Neural cell (in vitro differentiated cells): ENCODE data around the gene SH3GL2. TPM values are rescaled to one million over a fixed set of nuclear protein-coding genes. Genes with fewer than 3 reads are reported as not detected.

ENCODE experiments used
- H2AFZ ChIP-seq: fragments of 200-600, 300-800 bp; sonication (generic), shearing (Covaris generic); 2 replicates; pipeline ENCODE4 v1.6.0; 2014; ENCODE audit warnings: low read depth, mild to moderate bottlenecking, antibody characterized with exemption, low read length, moderate library complexity
- H3F3A ChIP-seq: fragments of 200-600 bp; shearing (Covaris generic); 2 replicates; pipeline ENCODE4 v1.6.1; 2016; ENCODE audit warnings: mild to moderate bottlenecking, moderate library complexity, mixed read lengths, antibody characterized with exemption, low read length; ENCODE audit not compliant: insufficient read depth, poor library complexity, severe bottlenecking
- H3K27ac ChIP-seq: fragments of 200-600, 300-800 bp; sonication (generic), shearing (Covaris generic); 2 replicates; pipeline ENCODE4 v1.5.1; 2014; ENCODE audit warnings: mild to moderate bottlenecking, low read length, moderate library complexity
- H3K27me3 ChIP-seq: fragments of 300-800, 200-600 bp; sonication (generic), shearing (Covaris generic); 2 replicates; pipeline ENCODE4 v1.6.0; 2014; ENCODE audit warnings: mild to moderate bottlenecking, low read depth, low read length, moderate library complexity; ENCODE audit not compliant: insufficient read depth
- H3K36me3 ChIP-seq: fragments of 300-800, 200-600 bp; sonication (generic), shearing (Covaris generic); 2 replicates; pipeline ENCODE4 v1.5.1; 2014; ENCODE audit warnings: mild to moderate bottlenecking, antibody characterized with exemption, low read length, moderate library complexity; ENCODE audit not compliant: insufficient read depth
- H3K4me2 ChIP-seq: fragments of 300-800, 200-600 bp; sonication (generic), shearing (Covaris generic); 2 replicates; pipeline ENCODE4 v1.6.0; 2014; ENCODE audit warnings: mild to moderate bottlenecking, low read length
- H3K4me3 ChIP-seq: fragments of 300-800, 200-600 bp; sonication (generic), shearing (Covaris generic); 2 replicates; pipeline ENCODE4 v1.5.1; 2014; ENCODE audit warnings: mild to moderate bottlenecking, low read length, moderate library complexity
- H3K79me2 ChIP-seq: fragments of 200-600 bp; shearing (Covaris generic); replicated peaks from 2 replicates; pipeline ENCODE4 v1.6.0; 2014; ENCODE audit warnings: mild to moderate bottlenecking, low read length, moderate library complexity; ENCODE audit not compliant: insufficient read depth
- H3K9ac ChIP-seq: fragments of 300-800, 200-600 bp; sonication (generic), shearing (Covaris generic); 2 replicates; pipeline ENCODE4 v1.6.1; 2016; ENCODE audit warnings: mild to moderate bottlenecking, low read length, mixed read lengths
- H3K9me2 ChIP-seq: fragments of 200-600 bp; shearing (Covaris generic); 2 replicates; pipeline ENCODE4 v1.6.1; 2016; ENCODE audit warnings: mild to moderate bottlenecking, low read length, mixed read lengths; ENCODE audit not compliant: insufficient read depth
- H3K9me3 ChIP-seq: fragments of 200-600, 300-800 bp; sonication (generic), shearing (Covaris generic); 2 replicates; pipeline ENCODE4 v1.6.1; 2016; ENCODE audit warnings: mild to moderate bottlenecking, mixed run types, low read length, moderate library complexity, mixed read lengths
- H4K20me1 ChIP-seq: fragments of 200-600 bp; shearing (Covaris generic); 2 replicates; pipeline ENCODE4 v1.6.1; 2016; ENCODE audit warnings: mild to moderate bottlenecking, mixed run types; ENCODE audit not compliant: insufficient read depth
- CTCF ChIP-seq: fragments of 450-650 bp; IDR thresholded peaks from 2 replicates; pipeline ENCODE4 v1.5.1; 2014; ENCODE audit warnings: antibody characterized with exemption, mild to moderate bottlenecking, moderate library complexity; ENCODE audit not compliant: poor library complexity, severe bottlenecking
- EP300 ChIP-seq: fragments of 450-650 bp; conservative IDR thresholded peaks from 2 replicates; pipeline ENCODE4 v1.6.1; 2014; ENCODE audit warnings: antibody characterized with exemption, mild to moderate bottlenecking, moderate library complexity; ENCODE audit not compliant: poor library complexity, severe bottlenecking
- EZH2 ChIP-seq: fragments of 200-600, 300-800 bp; shearing (Covaris generic), sonication (generic); IDR thresholded peaks from 2 replicates; pipeline ENCODE4 v1.6.1; 2014; ENCODE audit warnings: antibody characterized with exemption, low read length, borderline replicate concordance, mild to moderate bottlenecking; ENCODE audit not compliant: insufficient read depth, poor library complexity, severe bottlenecking
- MXI1 ChIP-seq: fragments of 450-650 bp; conservative IDR thresholded peaks from 2 replicates; pipeline ENCODE4 v1.6.1; 2014; ENCODE audit warnings: antibody characterized with exemption, mild to moderate bottlenecking; ENCODE audit not compliant: poor library complexity, severe bottlenecking
- POLR2AphosphoS5 ChIP-seq: IDR thresholded peaks from 2 replicates; pipeline ENCODE4 v1.6.1; 2012
- RAD21 ChIP-seq: fragments of 450-650 bp; conservative IDR thresholded peaks from 2 replicates; pipeline ENCODE4 v1.6.1; 2014; ENCODE audit warnings: antibody characterized with exemption, mild to moderate bottlenecking, moderate library complexity
- SMC3 ChIP-seq: fragments of 450-650 bp; conservative IDR thresholded peaks from 2 replicates; pipeline ENCODE4 v1.6.1; 2014; ENCODE audit warnings: antibody characterized with exemption, mild to moderate bottlenecking, moderate library complexity; ENCODE audit not compliant: poor library complexity
- TAF1 ChIP-seq: IDR thresholded peaks from 2 replicates; pipeline ENCODE4 v1.6.1; 2012; ENCODE audit warnings: low read depth
- polyA plus RNA-seq: library from polyadenylated mRNA; depleted of rRNA; stranded (reverse); fragments of >200 nt; gene quantifications from 2 replicates; pipeline ENCODE4 v1.2.3, GENCODE V29; 2014
- TF ChIP-seq, protein P1 (sequence below): IDR thresholded peaks from 2 replicates; pipeline ENCODE4 v1.6.1; 2012; ENCODE audit warnings: borderline replicate concordance

SH3GL2 gene
- polyA plus RNA-seq, 1 donor from 2014 or later: 13.5 TPM

GRCh38 chr9:17807613-17808282, 228.9 kb downstream of the SH3GL2 start:
- no peaks in the 10 kb centered on the region for H3K9me3 ChIP-seq
- no peaks in the 10 kb centered on the region for H3F3A ChIP-seq
- TF ChIP-seq SMC3: no peak
- TF ChIP-seq TAF1: no peak
- no peak for TF ChIP-seq MXI1
- no peak for TF ChIP-seq EZH2
- no peak for TF ChIP-seq POLR2AphosphoS5
- no peak for TF ChIP-seq EP300
- TF ChIP-seq, protein P1, sequence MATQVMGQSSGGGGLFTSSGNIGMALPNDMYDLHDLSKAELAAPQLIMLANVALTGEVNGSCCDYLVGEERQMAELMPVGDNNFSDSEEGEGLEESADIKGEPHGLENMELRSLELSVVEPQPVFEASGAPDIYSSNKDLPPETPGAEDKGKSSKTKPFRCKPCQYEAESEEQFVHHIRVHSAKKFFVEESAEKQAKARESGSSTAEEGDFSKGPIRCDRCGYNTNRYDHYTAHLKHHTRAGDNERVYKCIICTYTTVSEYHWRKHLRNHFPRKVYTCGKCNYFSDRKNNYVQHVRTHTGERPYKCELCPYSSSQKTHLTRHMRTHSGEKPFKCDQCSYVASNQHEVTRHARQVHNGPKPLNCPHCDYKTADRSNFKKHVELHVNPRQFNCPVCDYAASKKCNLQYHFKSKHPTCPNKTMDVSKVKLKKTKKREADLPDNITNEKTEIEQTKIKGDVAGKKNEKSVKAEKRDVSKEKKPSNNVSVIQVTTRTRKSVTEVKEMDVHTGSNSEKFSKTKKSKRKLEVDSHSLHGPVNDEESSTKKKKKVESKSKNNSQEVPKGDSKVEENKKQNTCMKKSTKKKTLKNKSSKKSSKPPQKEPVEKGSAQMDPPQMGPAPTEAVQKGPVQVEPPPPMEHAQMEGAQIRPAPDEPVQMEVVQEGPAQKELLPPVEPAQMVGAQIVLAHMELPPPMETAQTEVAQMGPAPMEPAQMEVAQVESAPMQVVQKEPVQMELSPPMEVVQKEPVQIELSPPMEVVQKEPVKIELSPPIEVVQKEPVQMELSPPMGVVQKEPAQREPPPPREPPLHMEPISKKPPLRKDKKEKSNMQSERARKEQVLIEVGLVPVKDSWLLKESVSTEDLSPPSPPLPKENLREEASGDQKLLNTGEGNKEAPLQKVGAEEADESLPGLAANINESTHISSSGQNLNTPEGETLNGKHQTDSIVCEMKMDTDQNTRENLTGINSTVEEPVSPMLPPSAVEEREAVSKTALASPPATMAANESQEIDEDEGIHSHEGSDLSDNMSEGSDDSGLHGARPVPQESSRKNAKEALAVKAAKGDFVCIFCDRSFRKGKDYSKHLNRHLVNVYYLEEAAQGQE: no peak
- H2AFZ ChIP-seq: no peak overlapping the region
- no peaks in the 10 kb centered on the region for H3K27me3 ChIP-seq
- no peak overlapping the region for H3K9ac ChIP-seq
- no peak overlapping the region for H3K4me3 ChIP-seq
- no peak overlapping the region for H3K4me2 ChIP-seq
- H3K79me2 ChIP-seq: no peaks in the 10 kb centered on the region
- no peaks in the 10 kb centered on the region for H3K36me3 ChIP-seq
- H4K20me1 ChIP-seq: no peaks in the 10 kb centered on the region
- no peak overlapping the region for H3K27ac ChIP-seq
- H3K9me2 ChIP-seq: no peaks in the 10 kb centered on the region

GRCh38 chr9:17810317-17810716, 231.5 kb downstream of the SH3GL2 start:
- H3K27me3 ChIP-seq: no peaks in the 10 kb centered on the region
- no peaks in the 10 kb centered on the region for H3K9me2 ChIP-seq
- peak overlapping the region; percentile 49 for H3K4me3 ChIP-seq
- no peaks in the 10 kb centered on the region for H3K79me2 ChIP-seq
- H3K9ac ChIP-seq: no peak overlapping the region
- H3K4me2 ChIP-seq: no peak overlapping the region
- TF ChIP-seq TAF1: no peak
- TF ChIP-seq SMC3: no peak
- TF ChIP-seq EZH2: no peak
- no peak for TF ChIP-seq MXI1
- no peak for TF ChIP-seq RAD21
- TF ChIP-seq, protein P1: no peak
- peak; percentile 90 for TF ChIP-seq EP300
- no peak for TF ChIP-seq CTCF
- TF ChIP-seq POLR2AphosphoS5: peak; percentile 47
- H4K20me1 ChIP-seq: no peaks in the 10 kb centered on the region
- H3K27ac ChIP-seq: peak overlapping the region; percentile 38
- H3F3A ChIP-seq: no peaks in the 10 kb centered on the region
- no peaks in the 10 kb centered on the region for H3K36me3 ChIP-seq
- H3K9me3 ChIP-seq: no peaks in the 10 kb centered on the region
- no peak overlapping the region for H2AFZ ChIP-seq
